ENCODE measurements around the gene PAK4.
"Not testable (repeated sequence)": the region's sequence is repeated elsewhere in the genome, so short reads cannot be mapped to it uniquely, and the experiment has no call there.

The PAK4 gene

GRCh38 chr19:39130337-39131254 lies 5.0 kb downstream of the PAK4 start:
- peak; percentile 82 for DNase-seq

- DNase-seq, result peak; percentile 79
Measured at GRCh38 chr19:39131255-39131755, 5.7 kb downstream of the PAK4 start.

GRCh38 chr19:39132344-39132969 lies 6.9 kb downstream of the PAK4 start:
- no peak for DNase-seq

- peak; percentile 70 for DNase-seq
Measured at GRCh38 chr19:39133431-39134270, 8.1 kb downstream of the PAK4 start.

GRCh38 chr19:39135701-39136100 lies 10.1 kb downstream of the PAK4 start:
- DNase-seq, result no peak

GRCh38 chr19:39136225-39136940 lies 10.8 kb downstream of the PAK4 start:
- DNase-seq, result no peak

GRCh38 chr19:39137131-39137530 lies 11.5 kb downstream of the PAK4 start:
- no peak for DNase-seq

GRCh38 chr19:39138221-39139211 lies 12.9 kb downstream of the PAK4 start:
- DNase-seq, result no peak

GRCh38 chr19:39139305-39139874 lies 13.8 kb downstream of the PAK4 start:
- no peak for DNase-seq

GRCh38 chr19:39139971-39140453 lies 14.4 kb downstream of the PAK4 start:
- no peak for DNase-seq

- DNase-seq, result no peak
Measured at GRCh38 chr19:39140594-39140993, 15.0 kb downstream of the PAK4 start.

- no peak for DNase-seq
Measured at GRCh38 chr19:39141929-39142328, 16.3 kb downstream of the PAK4 start.

- DNase-seq, result no peak
Measured at GRCh38 chr19:39142630-39143029, 17.0 kb downstream of the PAK4 start.

GRCh38 chr19:39143757-39144289 lies 18.2 kb downstream of the PAK4 start:
- not testable (repeated sequence) for DNase-seq

GRCh38 chr19:39144290-39145071 lies 18.9 kb downstream of the PAK4 start:
- DNase-seq, result no peak

- no peak for DNase-seq
Measured at GRCh38 chr19:39145180-39145953, 19.8 kb downstream of the PAK4 start.

- DNase-seq, result no peak
Measured at GRCh38 chr19:39146091-39146490, 20.5 kb downstream of the PAK4 start.

- DNase-seq, result no peak
Measured at GRCh38 chr19:39146686-39147450, 21.3 kb downstream of the PAK4 start.

Data from NCI-H2171 treated with DMSO at 0.1 percent for 48 hours (cell line).